GM12878 (cell line): ENCODE measurements around the gene MPV17L. TPM values are rescaled to one million over a fixed set of nuclear protein-coding genes. Genes with fewer than 3 reads are reported as not detected.
"Not testable (repeated sequence)": the region's sequence is repeated elsewhere in the genome, so short reads cannot be mapped to it uniquely, and the experiment has no call there.

Experiments used
- ATAC-seq: fragments of 200-7000 bp; cut with Tn5 transposase; 3 replicates; pipeline ENCODE4 v1.9.1; 2020; ENCODE audit warnings: mild to moderate bottlenecking, moderate library complexity
- BruUV-seq: library from RNA; stranded (reverse); fragments of 400-500 nt; replicated peaks from 2 replicates; lab custom pipeline; 2021; lab: Mats Ljungman, UMichigan
- CTCF ChIA-PET: fragments of 300-600 bp; sonication (Branson Sonifier 250); formaldehyde crosslinking; extraction: SDS; loops from one replicate; lab custom pipeline; 2021; ENCODE audit warnings: inconsistent platforms; lab: Yijun Ruan, JAX
- POLR2A ChIA-PET: fragments of 350-600 bp; formaldehyde crosslinking; extraction: SDS; loops from one replicate; lab custom pipeline; 2021; ENCODE audit warnings: inconsistent platforms; lab: Charles Lee
- RAD21 ChIA-PET: fragments of 300-600 bp; sonication (Branson Sonifier 250); formaldehyde crosslinking; loops from one replicate; lab custom pipeline; 2023; ENCODE audit warnings: antibody characterized with exemption; ENCODE audit not compliant: unreplicated experiment; lab: Charles Lee
- SMC1A ChIA-PET: fragments of 300-600 bp; sonication (Branson Sonifier 250); formaldehyde crosslinking; loops from one replicate; lab custom pipeline; 2023; ENCODE audit not compliant: unreplicated experiment, uncharacterized antibody; lab: Charles Lee
- DNase-seq: peaks from one replicate; pipeline ENCODE4 v3.0.0-alpha.2; 2011; ENCODE audit warnings: low read depth, low spot score
- FAIRE-seq: peaks from 3 replicates; lab custom pipeline; 2011; peaks lifted over from hg19 to GRCh38; lab: Jason Lieb, UNC
- H2AFZ ChIP-seq: 2 replicates; pipeline ENCODE4 v1.6.0; 2011; ENCODE audit warnings: low read depth, low read length, control low read depth; ENCODE audit not compliant: control insufficient read depth
- H3K27ac ChIP-seq: 2 replicates; pipeline ENCODE4 v1.5.1; 2011; ENCODE audit warnings: control low read depth; ENCODE audit not compliant: control insufficient read depth, insufficient read depth
- H3K27me3 ChIP-seq, 2 experiments: replicated peaks in 1 of 2; 2 replicates each; pipeline versions ENCODE4 v1.6.0 to v1.6.1; 2011; ENCODE audit warnings: low read length in 1 of 2; ENCODE audit not compliant: control insufficient read depth in 2 of 2, insufficient read depth in 2 of 2
- H3K36me3 ChIP-seq, 2 experiments: 2 replicates each; pipeline ENCODE4 v1.5.1; 2011; ENCODE audit warnings: low read length in 1 of 2; ENCODE audit not compliant: control insufficient read depth in 2 of 2, insufficient read depth in 2 of 2
- H3K4me1 ChIP-seq: 2 replicates; pipeline ENCODE4 v1.6.1; 2011; ENCODE audit warnings: mild to moderate bottlenecking, low read length, moderate library complexity, mixed read lengths; ENCODE audit not compliant: control insufficient read depth, insufficient read depth
- H3K4me2 ChIP-seq: 2 replicates; pipeline ENCODE4 v1.6.0; 2011; ENCODE audit warnings: control low read depth; ENCODE audit not compliant: control insufficient read depth, insufficient read depth
- H3K4me3 ChIP-seq: fragments of 200-600 bp; sonication (generic); 2 replicates; pipeline ENCODE4 v1.5.1; 2016
- H3K79me2 ChIP-seq: 2 replicates; pipeline ENCODE4 v1.6.0; 2011; ENCODE audit warnings: low read length; ENCODE audit not compliant: control insufficient read depth, insufficient read depth
- H3K9ac ChIP-seq: 2 replicates; pipeline ENCODE4 v1.8.0; 2011; ENCODE audit warnings: low read length, control low read depth, mixed read lengths; ENCODE audit not compliant: control insufficient read depth, insufficient read depth
- H3K9me3 ChIP-seq: replicated peaks from 3 replicates; pipeline ENCODE4 v1.5.1; 2011; ENCODE audit warnings: mild to moderate bottlenecking, low read length; ENCODE audit not compliant: control insufficient read depth, insufficient read depth
- H4K20me1 ChIP-seq: 2 replicates; pipeline ENCODE4 v1.6.0; 2011; ENCODE audit not compliant: control insufficient read depth, insufficient read depth
- NKRF ChIP-seq: fragments of 450-650 bp; conservative IDR thresholded peaks from 2 replicates; pipeline ENCODE4 v1.6.1; 2017; ENCODE audit warnings: mild to moderate bottlenecking, moderate library complexity
- WGBS: methylation state at CpG from one replicate; pipeline ENCODE4 v1.1.6; 2016; ENCODE audit warnings: low lambda C conversion rate; ENCODE audit not compliant: insufficient replicate concordance, insufficient coverage; ENCODE audit errors: missing lambda C conversion rate; 5-methylcytosine and 5-hydroxymethylcytosine counted together
- in situ Hi-C: fragments of 300-500 bp; cut with MboI; formaldehyde crosslinking; loops from 9 replicates; pipeline ENCODE4 v1.14.3; 2018; ENCODE audit warnings: mixed read lengths
- intact Hi-C: fragments of 100-400 bp; cut with micrococcal nuclease; formaldehyde crosslinking; loops from one replicate; pipeline ENCODE4 v1.14.2; 2022; ENCODE audit not compliant: unreplicated experiment
- polyA plus RNA-seq, 11 experiments: library from polyadenylated mRNA; depleted of rRNA in 4 of 11; unstranded in 6 of 11; stranded (reverse) in 5 of 11; fragments of >200 nt; fragmentation: Nextera tagmentation in 4 of 11; fragmentation: Illumina TruSeq in 1 of 11; extraction: Ambion mirVana in 4 of 11; extraction: Trizol in 1 of 11; gene quantifications; 1 replicate in 1 of 11; 2 replicates in 10 of 11; pipeline versions ENCODE4 v1.2.1 to v1.2.3, GENCODE V29; 2011 to 2016; ENCODE audit warnings: inconsistent platforms in 2 of 11, missing spikeins in 2 of 11, low read depth in 1 of 11
- total RNA-seq, 4 experiments: library from RNA; depleted of rRNA in 3 of 4; stranded (reverse); fragments of >200 nt in 3 of 4; fragmentation: Illumina TruSeq in 1 of 4; extraction: Trizol in 1 of 4; gene quantifications; 2 replicates each; pipeline versions ENCODE4 v1.2.1 to v1.2.3, GENCODE V29; 2013 to 2021

MPV17L gene
- total and polyA plus RNA-seq, 10 of the 15 experiments (the other 5 are each of a cell fraction or from before 2014, with no cell fraction given) = 0.02 to 0.10 (median 0.05) TPM; not detected in 5

- Histone ChIP-seq H4K20me1 (no peaks in the 10 kb centered on the region), H3K27me3 (peaks cover 0 to under 1% of the 10 kb centered on the region in 2 experiments; a peak in 2 of 4 replicates), H3K27ac (no peak overlapping the region), H3K36me3 (no peaks in the 10 kb centered on the region), H3K4me3 (no peak overlapping the region), H3K79me2 (no peaks in the 10 kb centered on the region), H3K9me3 (no peaks in the 10 kb centered on the region; the same call in 2 of the 3 replicates), H3K4me2 (no peak overlapping the region), H3K9ac (no peak overlapping the region), H2AFZ (no peak overlapping the region), H3K4me1 (no peaks in the 10 kb centered on the region)
- FAIRE-seq (no peak), ATAC-seq (no peak), DNase-seq (no peak)
- intact Hi-C loops = no loop called here
- ChIA-PET SMC1A (no interaction called here), RAD21 (no interaction called here), CTCF (no interaction called here), POLR2A (no interaction called here)
- 55% methylated on average over 3 of the region's 3 CpGs for WGBS
- no TSS peak for BruUV-seq
- TF ChIP-seq NKRF = no peak
- in situ Hi-C loops = no loop called here
These were observed 45.3 kb downstream of the MPV17L start for GRCh38 chr16:15440852-15441251.

DNA sequence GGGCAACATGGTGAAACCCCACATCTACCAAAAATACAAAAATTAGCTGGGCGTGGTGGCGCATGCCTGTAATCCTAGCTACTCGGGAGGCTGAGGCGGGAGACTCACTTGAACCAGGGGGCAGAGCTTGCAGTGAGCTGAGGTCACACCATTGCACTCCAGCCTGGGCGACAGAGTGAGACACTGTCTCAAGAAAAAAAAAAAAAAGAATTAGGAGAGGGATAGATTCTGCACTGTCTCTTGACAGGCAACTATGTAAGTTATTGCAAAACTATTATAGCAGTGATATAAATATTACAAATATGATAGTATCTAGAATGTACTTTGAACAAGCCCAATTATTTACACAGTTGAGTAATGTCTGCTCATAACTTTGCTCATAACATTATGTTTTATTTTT lies 46.6 kb downstream of the MPV17L start:
- CTCF ChIA-PET, H2AFZ ChIP-seq, POLR2A ChIA-PET, RAD21 ChIA-PET, H3K9me3 ChIP-seq, FAIRE-seq, DNase-seq, H4K20me1 ChIP-seq, in situ Hi-C loops, intact Hi-C loops, ATAC-seq, H3K27ac ChIP-seq, H3K4me3 ChIP-seq, H3K9ac ChIP-seq, H3K27me3 ChIP-seq, SMC1A ChIA-PET, BruUV-seq, H3K36me3 ChIP-seq, H3K4me2 ChIP-seq, H3K79me2 ChIP-seq, H3K4me1 ChIP-seq: not testable (repeated sequence)
- WGBS = 84% methylated on average over 5 of the region's 5 CpGs
